Measurements from ENCODE around the gene MS4A4E.
"Not testable (repeated sequence)": the region's sequence is repeated elsewhere in the genome, so short reads cannot be mapped to it uniquely, and the experiment has no call there.

Gene MS4A4E

GRCh38 chr11:60175860-60176275, 67.1 kb downstream of the MS4A4E start:
- no peaks in the 10 kb centered on the region for H3K9me3 ChIP-seq (ENCODE audit: control insufficient read depth, insufficient read depth, low read length)
- no peak overlapping the region for H3K9ac ChIP-seq (ENCODE audit: low read depth, low read length)
- H3K36me3 ChIP-seq (ENCODE audit: insufficient read depth, low read length): no peaks in the 10 kb centered on the region
- no peaks in the 10 kb centered on the region for H3K4me1 ChIP-seq (ENCODE audit: insufficient read depth, low read length)

GRCh38 chr11:60172011-60172410, 70.9 kb downstream of the MS4A4E start:
- H3K36me3 ChIP-seq (ENCODE audit: insufficient read depth, low read length): peaks cover 3% of the 10 kb centered on the region
- peaks cover 5% of the 10 kb centered on the region for H3K9me3 ChIP-seq (ENCODE audit: control insufficient read depth, insufficient read depth, low read length)
- H3K9ac ChIP-seq (ENCODE audit: low read depth, low read length): no peak overlapping the region
- no peaks in the 10 kb centered on the region for H3K4me1 ChIP-seq (ENCODE audit: insufficient read depth, low read length)

DNA sequence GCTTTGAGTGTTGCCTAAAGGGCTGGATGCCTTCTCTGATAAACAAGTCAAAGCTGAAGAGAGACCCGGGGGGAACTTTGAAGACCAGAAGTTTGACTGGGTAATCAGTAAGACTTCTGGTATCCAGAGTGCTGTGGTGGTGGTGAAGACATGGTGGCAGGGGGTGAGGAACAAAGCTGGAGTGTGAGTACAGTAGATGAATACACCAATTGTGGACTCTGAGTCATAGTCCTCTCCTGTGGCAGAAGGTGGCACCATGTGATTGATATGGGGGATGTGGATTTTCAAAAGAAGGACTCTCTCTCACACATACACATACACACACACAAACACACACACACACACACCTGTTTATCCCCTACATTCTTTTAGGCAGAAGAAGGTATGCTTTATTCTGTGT, 72.4 kb downstream of the MS4A4E start:
- no peaks in the 10 kb centered on the region for H3K4me1 ChIP-seq (ENCODE audit: insufficient read depth, low read length)
- H3K9ac ChIP-seq (ENCODE audit: low read depth, low read length): no peak overlapping the region
- H3K9me3 ChIP-seq (ENCODE audit: control insufficient read depth, insufficient read depth, low read length): peaks cover 5% of the 10 kb centered on the region
- peaks cover 3% of the 10 kb centered on the region for H3K36me3 ChIP-seq (ENCODE audit: insufficient read depth, low read length)

GRCh38 chr11:60169264-60169915, 73.5 kb downstream of the MS4A4E start:
- H3K9ac ChIP-seq (ENCODE audit: low read depth, low read length): no peak overlapping the region
- peaks cover 3% of the 10 kb centered on the region for H3K36me3 ChIP-seq (ENCODE audit: insufficient read depth, low read length)
- H3K9me3 ChIP-seq (ENCODE audit: control insufficient read depth, insufficient read depth, low read length): peaks cover 5% of the 10 kb centered on the region
- H3K4me1 ChIP-seq (ENCODE audit: insufficient read depth, low read length): no peaks in the 10 kb centered on the region

GRCh38 chr11:60168306-60168705, 74.6 kb downstream of the MS4A4E start:
- peaks cover 3% of the 10 kb centered on the region for H3K36me3 ChIP-seq (ENCODE audit: insufficient read depth, low read length)
- peaks cover 5% of the 10 kb centered on the region for H3K9me3 ChIP-seq (ENCODE audit: control insufficient read depth, insufficient read depth, low read length)
- no peaks in the 10 kb centered on the region for H3K4me1 ChIP-seq (ENCODE audit: insufficient read depth, low read length)

GRCh38 chr11:60165951-60166350, 77.0 kb downstream of the MS4A4E start:
- Histone ChIP-seq H3K9me3 (ENCODE audit: control insufficient read depth, insufficient read depth, low read length) (peaks cover 5% of the 10 kb centered on the region), H3K9ac (ENCODE audit: low read depth, low read length) (no peak overlapping the region), H3K4me1 (ENCODE audit: insufficient read depth, low read length) (no peaks in the 10 kb centered on the region), H3K36me3 (ENCODE audit: insufficient read depth, low read length) (peaks cover 3% of the 10 kb centered on the region)

More at GRCh38 chr11:60168306-60168705, 74.6 kb downstream of the MS4A4E start:
- H3K9ac ChIP-seq (ENCODE audit: low read depth, low read length): no peak overlapping the region

GRCh38 chr11:60165538-60165937, 77.4 kb downstream of the MS4A4E start:
- Histone ChIP-seq H3K4me1 (ENCODE audit: insufficient read depth, low read length) (no peaks in the 10 kb centered on the region), H3K9me3 (ENCODE audit: control insufficient read depth, insufficient read depth, low read length) (peaks cover 5% of the 10 kb centered on the region)

GRCh38 chr11:60164550-60165075, 78.3 kb downstream of the MS4A4E start:
- no peaks in the 10 kb centered on the region for H3K4me1 ChIP-seq (ENCODE audit: insufficient read depth, low read length)
- no peaks in the 10 kb centered on the region for H3K36me3 ChIP-seq (ENCODE audit: insufficient read depth, low read length)
- peaks cover 5% of the 10 kb centered on the region for H3K9me3 ChIP-seq (ENCODE audit: control insufficient read depth, insufficient read depth, low read length)
- H3K9ac ChIP-seq (ENCODE audit: low read depth, low read length): no peak overlapping the region

More at GRCh38 chr11:60165538-60165937, 77.4 kb downstream of the MS4A4E start:
- no peak overlapping the region for H3K9ac ChIP-seq (ENCODE audit: low read depth, low read length)
- H3K36me3 ChIP-seq (ENCODE audit: insufficient read depth, low read length): peaks cover 2% of the 10 kb centered on the region

- no peaks in the 10 kb centered on the region for H3K9me3 ChIP-seq (ENCODE audit: control insufficient read depth, insufficient read depth, low read length)
- H3K9ac ChIP-seq (ENCODE audit: low read depth, low read length): no peak overlapping the region
- no peaks in the 10 kb centered on the region for H3K4me1 ChIP-seq (ENCODE audit: insufficient read depth, low read length)
- no peaks in the 10 kb centered on the region for H3K36me3 ChIP-seq (ENCODE audit: insufficient read depth, low read length)
Observed at GRCh38 chr11:60161766-60162165, 81.2 kb downstream of the MS4A4E start.

- H3K36me3 ChIP-seq (ENCODE audit: insufficient read depth, low read length): no peaks in the 10 kb centered on the region
- no peaks in the 10 kb centered on the region for H3K9me3 ChIP-seq (ENCODE audit: control insufficient read depth, insufficient read depth, low read length)
- H3K4me1 ChIP-seq (ENCODE audit: insufficient read depth, low read length): no peaks in the 10 kb centered on the region
- no peak overlapping the region for H3K9ac ChIP-seq (ENCODE audit: low read depth, low read length)
Observed at GRCh38 chr11:60161107-60161506, 81.8 kb downstream of the MS4A4E start.

- Histone ChIP-seq H3K4me1 (ENCODE audit: insufficient read depth, low read length) (no peaks in the 10 kb centered on the region), H3K9ac (ENCODE audit: low read depth, low read length) (no peak overlapping the region), H3K36me3 (ENCODE audit: insufficient read depth, low read length) (no peaks in the 10 kb centered on the region), H3K9me3 (ENCODE audit: control insufficient read depth, insufficient read depth, low read length) (no peaks in the 10 kb centered on the region)
Observed at GRCh38 chr11:60159868-60160267, 83.1 kb downstream of the MS4A4E start.

DNA sequence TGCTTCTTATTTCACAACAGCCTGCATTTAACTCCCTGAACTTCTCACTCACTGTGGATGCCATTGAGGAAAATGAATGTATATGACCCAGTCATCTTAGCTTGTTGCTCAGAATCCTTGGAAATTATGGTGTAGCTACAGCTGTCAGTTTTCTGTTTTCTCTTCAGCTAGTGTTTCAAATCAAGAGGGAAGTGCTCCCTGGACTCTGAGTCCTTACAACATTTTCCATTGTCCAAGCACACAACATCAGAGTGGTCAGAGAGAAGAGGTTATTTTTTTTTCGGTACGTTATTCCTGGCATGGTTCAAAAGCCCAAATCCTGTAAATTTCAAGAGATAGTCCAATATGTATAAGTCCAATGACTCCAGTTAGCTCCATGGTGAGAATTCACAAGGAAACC, 83.7 kb downstream of the MS4A4E start:
- H3K9ac ChIP-seq (ENCODE audit: low read depth, low read length): no peak overlapping the region
- no peaks in the 10 kb centered on the region for H3K4me1 ChIP-seq (ENCODE audit: insufficient read depth, low read length)
- no peaks in the 10 kb centered on the region for H3K36me3 ChIP-seq (ENCODE audit: insufficient read depth, low read length)
- H3K9me3 ChIP-seq (ENCODE audit: control insufficient read depth, insufficient read depth, low read length): no peaks in the 10 kb centered on the region

DNA sequence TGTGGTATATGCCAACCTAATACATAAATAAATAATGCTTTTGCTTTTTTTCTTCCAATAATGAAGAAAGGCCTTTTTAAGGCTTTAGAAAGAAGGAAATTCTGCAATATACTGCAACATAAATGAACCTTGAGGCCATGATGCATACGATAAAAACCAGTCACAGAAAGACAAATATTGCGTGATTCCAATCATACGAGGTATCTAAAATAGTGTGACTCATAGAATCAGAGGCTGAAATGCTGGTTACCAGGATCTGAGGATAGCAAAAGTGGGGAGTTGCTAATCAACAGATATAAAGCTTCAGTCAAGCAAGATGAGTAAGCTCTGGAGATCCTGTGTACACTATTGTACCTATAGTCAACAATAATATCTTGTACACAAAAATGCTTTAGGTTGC, 84.3 kb downstream of the MS4A4E start:
- Histone ChIP-seq H3K36me3 (ENCODE audit: insufficient read depth, low read length) (no peaks in the 10 kb centered on the region), H3K9me3 (ENCODE audit: control insufficient read depth, insufficient read depth, low read length) (no peaks in the 10 kb centered on the region), H3K4me1 (ENCODE audit: insufficient read depth, low read length) (no peaks in the 10 kb centered on the region), H3K9ac (ENCODE audit: low read depth, low read length) (no peak overlapping the region)

DNA sequence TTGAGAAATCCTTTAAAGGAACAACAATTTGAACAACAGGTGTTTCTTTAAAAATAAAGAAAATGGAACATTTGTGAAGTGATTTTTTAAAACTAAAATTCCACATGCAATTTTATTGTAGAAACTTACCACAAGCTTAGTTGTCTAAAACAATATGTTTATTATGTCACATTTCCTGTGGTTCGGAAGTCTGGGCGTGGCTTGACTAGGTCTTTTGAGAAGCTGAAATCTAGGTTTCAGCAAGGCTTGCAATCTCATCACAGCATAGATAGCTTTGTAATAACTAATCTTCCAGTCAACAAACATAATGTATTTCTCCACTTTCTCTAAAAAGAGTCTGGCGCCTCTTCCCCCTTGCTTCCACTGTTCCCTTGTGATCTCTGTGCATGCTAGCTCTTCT, 87.0 kb downstream of the MS4A4E start:
- Histone ChIP-seq H3K9ac (ENCODE audit: low read depth, low read length) (no peak overlapping the region), H3K4me1 (ENCODE audit: insufficient read depth, low read length) (no peaks in the 10 kb centered on the region), H3K36me3 (ENCODE audit: insufficient read depth, low read length) (no peaks in the 10 kb centered on the region), H3K9me3 (ENCODE audit: control insufficient read depth, insufficient read depth, low read length) (no peaks in the 10 kb centered on the region)

DNA sequence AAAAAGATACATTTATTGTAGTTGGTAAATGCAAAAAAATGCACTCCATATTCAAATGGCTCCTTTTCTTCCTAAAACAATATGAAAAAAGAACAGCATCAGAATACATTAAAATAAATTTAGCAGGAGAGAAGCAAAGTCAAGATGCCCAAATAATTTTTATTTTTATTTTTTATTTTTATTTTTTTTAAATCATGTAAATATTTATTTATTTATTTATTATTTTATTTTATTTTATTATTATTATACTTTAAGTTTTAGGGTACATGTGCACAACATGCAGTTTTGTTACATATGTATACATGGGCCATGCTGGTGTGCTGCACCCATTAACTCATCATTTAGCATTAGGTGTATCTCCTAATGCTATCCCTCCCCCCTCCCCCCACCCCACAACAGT, 90.2 kb downstream of the MS4A4E start:
- H3K4me1 ChIP-seq (ENCODE audit: insufficient read depth, low read length); H3K36me3 ChIP-seq (ENCODE audit: insufficient read depth, low read length); H3K9ac ChIP-seq (ENCODE audit: low read depth, low read length): not testable (repeated sequence)

More for the DNA sequence above, 90.2 kb downstream of the MS4A4E start:
- not testable (repeated sequence) for H3K9me3 ChIP-seq (ENCODE audit: control insufficient read depth, insufficient read depth, low read length)

Data from ES-I3 (cell line).